Stimulated activated CD4-positive, alpha-beta T cell treated with anti-CD3 and anti-CD28 coated beads, TNF-alpha, amount 100 ng/mL, for 24 hours (primary cell): ENCODE results near the gene PHLDA3.
"Not testable (repeated sequence)": the region's sequence is repeated elsewhere in the genome, so short reads cannot be mapped to it uniquely, and the experiment has no call there.

Experiments used
- DNase-seq, 3 experiments: peaks; one replicate each; pipeline ENCODE4 v3.0.0-alpha.2; 2020; ENCODE audit warnings: low read depth in 3 of 3

The PHLDA3 gene

GRCh38 chr1:201486187-201486586, 17.2 kb upstream of the PHLDA3 start:
- DNase-seq, result no peak

- DNase-seq, result no peak
Observed at GRCh38 chr1:201485184-201485774, 16.3 kb upstream of the PHLDA3 start.

- DNase-seq, result no peak
Observed at GRCh38 chr1:201483373-201483949, 14.5 kb upstream of the PHLDA3 start.

GRCh38 chr1:201482755-201483154, 13.8 kb upstream of the PHLDA3 start:
- DNase-seq, result no peak

GRCh38 chr1:201481761-201482493, 12.9 kb upstream of the PHLDA3 start:
- DNase-seq, result peak; percentile 57 to 77 (median 60)

- DNase-seq, result no peak
Observed at GRCh38 chr1:201481004-201481380, 12.0 kb upstream of the PHLDA3 start.

GRCh38 chr1:201480231-201481003, 11.4 kb upstream of the PHLDA3 start:
- DNase-seq, result peak; percentile 38 to 72 (median 40)

- DNase-seq, result no peak
Observed at GRCh38 chr1:201479201-201479730, 10.3 kb upstream of the PHLDA3 start.

- not testable (repeated sequence) for DNase-seq
Observed at GRCh38 chr1:201478666-201479065, 9.7 kb upstream of the PHLDA3 start.

- no peak for DNase-seq
Observed at GRCh38 chr1:201476670-201477344, 7.8 kb upstream of the PHLDA3 start.

GRCh38 chr1:201475915-201476669, 7.1 kb upstream of the PHLDA3 start:
- no peak for DNase-seq

GRCh38 chr1:201475130-201475529, 6.1 kb upstream of the PHLDA3 start:
- DNase-seq, result no peak

- no peak for DNase-seq
Observed at GRCh38 chr1:201473296-201473695, 4.3 kb upstream of the PHLDA3 start.

GRCh38 chr1:201472321-201472720, 3.3 kb upstream of the PHLDA3 start:
- DNase-seq, result not testable (repeated sequence)

- no peak for DNase-seq
Observed at GRCh38 chr1:201471772-201472171, 2.8 kb upstream of the PHLDA3 start.

GRCh38 chr1:201470581-201470980, 1.6 kb upstream of the PHLDA3 start:
- DNase-seq, result no peak

GRCh38 chr1:201469645-201470074, 672 bp upstream of the PHLDA3 start:
- no peak for DNase-seq

GRCh38 chr1:201468501-201468843, 516 bp downstream of the PHLDA3 start:
- DNase-seq, result no peak

GRCh38 chr1:201466492-201466891, 2.5 kb downstream of the PHLDA3 start:
- no peak for DNase-seq

- DNase-seq, result no peak
Observed at GRCh38 chr1:201465698-201466290, 3.2 kb downstream of the PHLDA3 start.
